Lung (tissue), 12 donors: ENCODE data around the gene REXO5. TPM values are rescaled to one million over a fixed set of nuclear protein-coding genes. Genes with fewer than 3 reads are reported as not detected.
A peak's percentile ranks its signal among the peaks of the same experiment; 100 is the strongest.

ENCODE experiments used
- ATAC-seq: fragments of 200-7000 bp; cut with Tn5 transposase; one replicate; pipeline ENCODE4 v1.9.1; 2020; ENCODE audit warnings: moderate number of reproducible peaks; ENCODE audit not compliant: insufficient read depth, low FRiP score
- DNase-seq, 3 donors: peaks; one replicate each; pipeline ENCODE4 v3.0.0-alpha.2; 2013 to 2017
- H3K27ac ChIP-seq, 2 donors: one replicate each; pipeline ENCODE4 v1.5.1; 2013; ENCODE audit warnings: mild to moderate bottlenecking in 2 of 2, moderate library complexity in 2 of 2, control low read depth in 1 of 2, inconsistent platforms in 1 of 2, low read depth in 1 of 2, low read length in 1 of 2
- H3K27me3 ChIP-seq, 3 donors: one replicate each; pipeline ENCODE4 v1.5.1; 2013; ENCODE audit warnings: low read length in 2 of 3; ENCODE audit not compliant: control insufficient read depth in 3 of 3, insufficient read depth in 3 of 3
- H3K36me3 ChIP-seq, 4 donors: one replicate each; pipeline ENCODE4 v1.5.1; 2013; ENCODE audit warnings: low read length in 4 of 4, mild to moderate bottlenecking in 1 of 4, moderate library complexity in 1 of 4; ENCODE audit not compliant: control insufficient read depth in 4 of 4, insufficient read depth in 4 of 4
- H3K4me1 ChIP-seq, 5 donors: one replicate each; pipeline ENCODE4 v1.5.1; 2013; ENCODE audit warnings: low read length in 5 of 5, mild to moderate bottlenecking in 2 of 5, moderate library complexity in 1 of 5; ENCODE audit not compliant: control insufficient read depth in 5 of 5, insufficient read depth in 5 of 5
- H3K4me3 ChIP-seq: one replicate; pipeline ENCODE4 v1.5.1; 2013; ENCODE audit warnings: mild to moderate bottlenecking, control low read depth, moderate library complexity
- H3K9ac ChIP-seq, 2 donors: one replicate each; pipeline ENCODE4 v1.5.1; 2013; ENCODE audit warnings: low read length in 2 of 2, control low read depth in 1 of 2; ENCODE audit not compliant: insufficient read depth in 1 of 2
- H3K9me3 ChIP-seq, 4 donors: one replicate each; pipeline ENCODE4 v1.5.1; 2013; ENCODE audit warnings: low read length in 3 of 4, mild to moderate bottlenecking in 1 of 4, moderate library complexity in 1 of 4; ENCODE audit not compliant: control insufficient read depth in 4 of 4, insufficient read depth in 3 of 4
- WGBS, 2 donors: extraction: QIAGEN DNeasy Blood & Tissue Kit; methylation state at CpG; one replicate each; pipeline ENCODE4 v1.1.7; 2013; 5-methylcytosine and 5-hydroxymethylcytosine counted together
- polyA plus RNA-seq, 2 donors: library from polyadenylated mRNA; stranded (reverse); fragments of 200-250 nt; gene quantifications; one replicate each; pipeline ENCODE4 v1.2.1, GENCODE V29; 2013
- total RNA-seq, 2 donors: library from RNA; depleted of rRNA in 1 of 2; stranded (reverse); fragments of >200 nt in 1 of 2; gene quantifications; one replicate each; pipeline ENCODE4 v1.2.1, GENCODE V29; 2014 to 2021
- TF ChIP-seq, protein P1 (sequence below): IDR thresholded peaks from 2 replicates; pipeline ENCODE4 v1.5.1; 2012; ENCODE audit warnings: mild to moderate bottlenecking; ENCODE audit errors: control extremely low read depth, extremely low read depth
- donor health status: control.
- donor health status: control.
- donor health status: Bipolar disorder and iron deficiency.
- donor health status: healthy.
- donor health status: DM: yes; HTN: yes; CAD: no.

Gene REXO5
- total and polyA plus RNA-seq, 4 donors = 0.73 to 6.3 (median 1.8) TPM

GRCh38 chr16:20853143-20853542 lies 46.8 kb downstream of the REXO5 start:
- Histone ChIP-seq H3K27me3 (no peaks in the 10 kb centered on the region), H3K9me3 (no peaks in the 10 kb centered on the region), H3K36me3 (peaks cover 5 to 9% (median 7%) of the 10 kb centered on the region in 4 donors), H3K4me1 (peaks cover 8 to 33% (median 13%) of the 10 kb centered on the region in 5 donors), H3K4me3 (no peak overlapping the region), H3K27ac (peak overlapping the region; percentile 43 to 71), H3K9ac (no peak overlapping the region)
- no peak for DNase-seq
- ATAC-seq = no peak
- 71 to 72% methylated on average over 5 of the region's 5 CpGs for WGBS, 2 donors
- TF ChIP-seq, protein P1, sequence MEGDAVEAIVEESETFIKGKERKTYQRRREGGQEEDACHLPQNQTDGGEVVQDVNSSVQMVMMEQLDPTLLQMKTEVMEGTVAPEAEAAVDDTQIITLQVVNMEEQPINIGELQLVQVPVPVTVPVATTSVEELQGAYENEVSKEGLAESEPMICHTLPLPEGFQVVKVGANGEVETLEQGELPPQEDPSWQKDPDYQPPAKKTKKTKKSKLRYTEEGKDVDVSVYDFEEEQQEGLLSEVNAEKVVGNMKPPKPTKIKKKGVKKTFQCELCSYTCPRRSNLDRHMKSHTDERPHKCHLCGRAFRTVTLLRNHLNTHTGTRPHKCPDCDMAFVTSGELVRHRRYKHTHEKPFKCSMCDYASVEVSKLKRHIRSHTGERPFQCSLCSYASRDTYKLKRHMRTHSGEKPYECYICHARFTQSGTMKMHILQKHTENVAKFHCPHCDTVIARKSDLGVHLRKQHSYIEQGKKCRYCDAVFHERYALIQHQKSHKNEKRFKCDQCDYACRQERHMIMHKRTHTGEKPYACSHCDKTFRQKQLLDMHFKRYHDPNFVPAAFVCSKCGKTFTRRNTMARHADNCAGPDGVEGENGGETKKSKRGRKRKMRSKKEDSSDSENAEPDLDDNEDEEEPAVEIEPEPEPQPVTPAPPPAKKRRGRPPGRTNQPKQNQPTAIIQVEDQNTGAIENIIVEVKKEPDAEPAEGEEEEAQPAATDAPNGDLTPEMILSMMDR = no peak

GRCh38 chr16:20853981-20854620 lies 47.8 kb downstream of the REXO5 start:
- WGBS, 2 donors = 77 to 85% methylated on average over 3 of the region's 3 CpGs
- H3K9me3 ChIP-seq = no peaks in the 10 kb centered on the region
- H3K4me3 ChIP-seq = no peak overlapping the region
- peaks cover 8 to 33% (median 13%) of the 10 kb centered on the region in 5 donors for H3K4me1 ChIP-seq
- H3K9ac ChIP-seq = no peak overlapping the region
- TF ChIP-seq, protein P1 = no peak
- H3K27me3 ChIP-seq = no peaks in the 10 kb centered on the region
- H3K36me3 ChIP-seq = peaks cover 6 to 9% (median 7%) of the 10 kb centered on the region in 4 donors
- DNase-seq (no peak), ATAC-seq (no peak)
- no peak overlapping the region for H3K27ac ChIP-seq

GRCh38 chr16:20854963-20855362 lies 48.6 kb downstream of the REXO5 start:
- ATAC-seq (no peak), DNase-seq (no peak)
- Histone ChIP-seq H3K36me3 (peaks cover 9 to 12% (median 10%) of the 10 kb centered on the region in 4 donors), H3K9ac (no peak overlapping the region), H3K4me1 (peaks cover 8 to 32% (median 12%) of the 10 kb centered on the region in 5 donors), H3K27ac (no peak overlapping the region), H3K27me3 (no peaks in the 10 kb centered on the region), H3K4me3 (no peak overlapping the region), H3K9me3 (no peaks in the 10 kb centered on the region)
- WGBS, 2 donors = 92 to 97% methylated on average over 2 of the region's 2 CpGs
- TF ChIP-seq, protein P1 = no peak
